Measurements from ENCODE around the gene AFMID. TPM values are rescaled to one million over a fixed set of nuclear protein-coding genes. Genes with fewer than 3 reads are reported as not detected.
"Not testable (repeated sequence)": the region's sequence is repeated elsewhere in the genome, so short reads cannot be mapped to it uniquely, and the experiment has no call there.

The AFMID gene
- total RNA-seq, 1 donor from 2014 or later = 50.4 TPM

GRCh38 chr17:78238823-78239488, 51.8 kb downstream of the AFMID start:
- no peak for DNase-seq (ENCODE audit: low spot score)

- no peak for DNase-seq (ENCODE audit: low spot score)
Observed at GRCh38 chr17:78239489-78239931, 52.3 kb downstream of the AFMID start.

- no peak for DNase-seq (ENCODE audit: low spot score)
Observed at GRCh38 chr17:78240012-78240655, 53.0 kb downstream of the AFMID start.

- DNase-seq (ENCODE audit: low spot score) = no peak
Observed at GRCh38 chr17:78240839-78241238, 53.7 kb downstream of the AFMID start.

- DNase-seq (ENCODE audit: low spot score) = no peak
Observed at GRCh38 chr17:78241277-78242023, 54.3 kb downstream of the AFMID start.

DNA sequence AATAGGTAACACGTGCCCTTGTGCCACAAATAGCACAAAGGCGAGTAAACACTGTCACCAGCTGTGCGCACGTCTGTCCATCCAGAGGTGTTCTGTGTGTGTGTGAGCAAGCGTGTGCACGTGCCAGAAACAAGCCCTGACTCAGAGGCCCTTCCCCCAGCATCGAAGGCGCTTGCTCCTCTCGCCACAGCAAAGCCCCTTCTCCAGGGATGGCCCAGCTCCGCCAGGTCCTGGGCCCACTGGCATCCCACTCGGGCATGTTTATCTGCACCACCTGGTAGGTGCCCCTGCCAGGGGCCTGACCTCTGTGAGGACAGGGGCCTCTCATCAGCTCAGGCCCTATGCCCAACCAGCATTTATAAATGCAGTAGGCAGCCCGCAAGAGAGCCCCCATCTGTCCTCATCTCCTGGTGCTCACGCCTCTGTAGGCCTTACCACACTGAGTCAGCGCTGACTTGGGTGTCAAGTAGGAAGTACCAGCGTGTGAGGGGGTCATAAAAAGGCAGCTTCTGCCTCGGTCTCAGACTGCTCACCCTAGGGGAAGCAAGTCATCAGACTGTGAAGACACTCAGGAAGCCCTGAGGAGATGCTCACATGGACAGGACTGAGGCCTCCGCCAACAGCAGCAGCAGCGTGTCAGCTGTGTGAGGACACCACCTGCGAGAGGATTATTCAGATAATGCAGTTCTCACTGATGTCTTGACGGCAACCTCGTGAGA, 55.0 kb downstream of the AFMID start:
- no peak for DNase-seq (ENCODE audit: low spot score)

GRCh38 chr17:78247304-78247703, 60.1 kb downstream of the AFMID start:
- no peak for DNase-seq (ENCODE audit: low spot score)

- no peak for DNase-seq (ENCODE audit: low spot score)
Observed at GRCh38 chr17:78248051-78248914, 61.1 kb downstream of the AFMID start.

GRCh38 chr17:78249074-78249817, 62.1 kb downstream of the AFMID start:
- DNase-seq (ENCODE audit: low spot score) = no peak

GRCh38 chr17:78249818-78250806, 63.0 kb downstream of the AFMID start:
- no peak for DNase-seq (ENCODE audit: low spot score)

- peak; percentile 83 for DNase-seq (ENCODE audit: low spot score)
Observed at GRCh38 chr17:78250891-78251772, 64.0 kb downstream of the AFMID start.

DNA sequence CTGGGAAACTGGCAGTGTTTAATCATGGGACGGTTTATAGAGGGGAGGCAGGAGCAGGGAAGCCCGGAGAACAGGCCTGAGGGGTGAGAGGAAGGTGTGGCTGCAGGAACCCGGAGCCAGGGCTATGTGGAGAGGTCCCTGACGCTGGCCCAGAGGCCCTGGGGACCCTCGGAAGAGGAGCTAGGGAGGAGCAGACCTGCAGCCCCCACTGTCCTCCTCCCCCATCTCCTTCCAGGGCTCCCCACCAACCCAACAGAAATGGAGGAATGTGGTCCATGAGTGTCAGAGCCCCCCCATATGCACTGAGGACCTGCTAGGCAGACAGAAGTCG, 64.6 kb downstream of the AFMID start:
- no peak for DNase-seq (ENCODE audit: low spot score)

DNA sequence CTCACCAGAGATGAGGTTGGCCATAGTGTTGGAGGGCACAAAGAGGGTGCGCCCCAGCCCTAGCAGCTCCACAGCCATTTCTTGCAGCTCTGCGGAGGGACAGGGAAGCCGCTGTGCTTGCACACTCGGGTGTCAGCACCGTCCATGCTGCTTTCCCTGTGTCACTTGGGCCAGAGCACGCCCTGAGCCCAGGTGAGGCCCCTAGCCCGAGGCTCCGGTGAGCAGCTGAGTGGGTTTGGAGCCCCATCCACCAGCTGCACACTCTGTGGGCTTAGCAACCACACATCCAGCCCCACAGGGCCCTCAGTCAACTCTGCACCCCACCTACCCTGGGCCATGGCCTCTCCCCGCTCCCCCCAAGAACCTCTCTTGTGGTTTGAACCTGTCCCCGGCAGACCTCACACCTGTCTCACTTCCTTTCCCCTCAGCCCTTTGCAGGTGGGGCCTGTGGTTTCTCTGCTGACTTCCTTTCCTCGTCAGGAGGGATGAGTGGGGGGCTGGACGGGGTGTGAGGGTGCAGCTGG, 65.0 kb downstream of the AFMID start:
- DNase-seq (ENCODE audit: low spot score) = no peak

GRCh38 chr17:78252701-78253635, 65.8 kb downstream of the AFMID start:
- DNase-seq (ENCODE audit: low spot score) = no peak

GRCh38 chr17:78253636-78253945, 66.4 kb downstream of the AFMID start:
- DNase-seq (ENCODE audit: low spot score) = not testable (repeated sequence)

- DNase-seq (ENCODE audit: low spot score) = peak; percentile 83
Observed at GRCh38 chr17:78253946-78254672, 66.9 kb downstream of the AFMID start.

All from mucosa of gallbladder (tissue), 1 donor.